Renal cortical epithelial cell (primary cell): ENCODE measurements around the gene ZNF281. TPM values are rescaled to one million over a fixed set of nuclear protein-coding genes. Genes with fewer than 3 reads are reported as not detected.
"Not testable (repeated sequence)": the region's sequence is repeated elsewhere in the genome, so short reads cannot be mapped to it uniquely, and the experiment has no call there.

Experiments used
- DNase-seq: peaks from one replicate; pipeline ENCODE4 v3.0.0-alpha.2; 2011; ENCODE audit warnings: low read depth
- total RNA-seq: library from RNA; depleted of rRNA; stranded (reverse); fragments of >200 nt; gene quantifications from 2 replicates; pipeline ENCODE4 v1.2.3, GENCODE V29; 2014

The ZNF281 gene
- total RNA-seq, 1 donor from 2014 or later, result 38.0 TPM

DNA sequence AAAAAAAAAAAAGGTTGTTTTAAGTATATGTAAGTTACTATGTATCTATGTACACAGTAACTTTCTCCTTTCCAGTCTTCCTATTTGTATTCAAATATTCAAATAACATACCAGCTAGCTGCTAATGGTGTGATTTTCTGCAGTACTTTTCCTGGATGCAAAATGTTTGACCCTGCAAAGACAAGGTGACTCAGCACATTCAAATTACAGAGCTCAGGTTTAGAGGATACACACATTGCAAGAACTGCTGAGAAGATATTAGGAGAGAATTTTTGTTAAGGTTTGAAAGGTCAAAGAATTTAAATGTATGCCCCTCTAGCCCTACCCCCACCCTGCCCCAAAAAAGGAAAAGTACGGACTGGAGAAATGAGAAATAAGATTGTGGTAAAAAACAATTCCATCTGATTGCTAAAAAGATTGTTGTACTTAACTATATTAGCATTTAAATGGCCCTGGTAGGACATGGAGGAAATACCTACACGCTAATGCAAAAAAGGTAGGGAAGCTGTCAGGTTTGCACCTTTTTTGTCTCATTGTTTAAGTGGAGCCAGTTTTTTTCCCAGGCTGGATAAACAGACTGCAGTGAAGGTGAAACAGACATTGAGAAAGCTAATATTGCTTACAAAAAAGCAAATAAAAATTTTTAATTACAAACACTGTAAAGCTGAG is 45.6 kb downstream of the ZNF281 start:
- peak; percentile 89 for DNase-seq

DNA sequence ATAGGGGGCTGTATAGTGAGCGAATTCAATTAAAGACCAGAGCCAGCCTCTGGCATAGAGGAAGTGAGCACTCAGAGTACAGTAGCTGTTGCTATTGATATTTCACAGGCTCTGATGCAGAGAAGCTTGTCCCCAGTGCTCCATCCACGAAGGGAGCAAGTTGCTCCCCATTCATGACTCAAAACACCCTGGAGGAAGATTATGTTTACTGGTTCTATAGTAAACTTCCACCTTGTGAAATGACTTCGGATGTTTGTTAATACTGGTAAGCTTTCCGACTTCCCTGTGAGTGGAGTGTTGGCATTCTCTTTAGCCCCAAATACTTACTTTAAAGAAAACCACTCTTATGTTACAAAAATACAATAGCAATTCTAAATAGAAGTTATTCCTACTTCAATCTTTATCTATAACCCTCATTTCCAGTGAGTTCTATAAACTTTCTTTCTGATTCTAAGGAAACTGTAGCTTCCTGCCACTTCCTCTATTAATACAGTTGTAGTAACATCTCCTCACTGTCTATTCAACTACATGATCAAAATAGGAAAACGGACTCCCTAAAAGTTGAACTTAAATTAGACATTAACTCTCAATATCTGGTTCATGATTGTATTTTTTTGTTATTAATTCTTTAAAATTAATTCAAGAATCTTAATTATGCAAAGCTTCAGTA is 46.4 kb downstream of the ZNF281 start:
- DNase-seq, result peak; percentile 64

DNA sequence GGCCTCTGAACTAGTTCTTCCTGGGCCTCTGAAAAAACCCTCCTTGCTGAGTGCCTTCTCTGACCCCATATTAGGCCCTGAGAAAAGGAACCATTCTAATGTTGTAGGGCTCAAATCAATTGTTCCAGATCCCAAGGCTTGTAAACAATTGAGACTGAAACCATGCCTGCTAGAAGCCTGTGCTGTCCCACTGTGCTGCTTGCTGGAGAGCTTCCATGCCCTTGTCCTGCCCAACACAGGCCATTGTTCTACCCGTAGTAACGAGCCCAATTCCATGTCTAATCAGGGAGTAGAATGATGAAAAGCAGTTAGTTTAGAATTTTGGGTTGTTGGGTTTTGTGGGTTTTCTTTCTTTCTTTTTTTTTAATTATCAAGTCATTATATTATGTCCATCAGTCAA is 47.4 kb downstream of the ZNF281 start:
- no peak for DNase-seq

DNA sequence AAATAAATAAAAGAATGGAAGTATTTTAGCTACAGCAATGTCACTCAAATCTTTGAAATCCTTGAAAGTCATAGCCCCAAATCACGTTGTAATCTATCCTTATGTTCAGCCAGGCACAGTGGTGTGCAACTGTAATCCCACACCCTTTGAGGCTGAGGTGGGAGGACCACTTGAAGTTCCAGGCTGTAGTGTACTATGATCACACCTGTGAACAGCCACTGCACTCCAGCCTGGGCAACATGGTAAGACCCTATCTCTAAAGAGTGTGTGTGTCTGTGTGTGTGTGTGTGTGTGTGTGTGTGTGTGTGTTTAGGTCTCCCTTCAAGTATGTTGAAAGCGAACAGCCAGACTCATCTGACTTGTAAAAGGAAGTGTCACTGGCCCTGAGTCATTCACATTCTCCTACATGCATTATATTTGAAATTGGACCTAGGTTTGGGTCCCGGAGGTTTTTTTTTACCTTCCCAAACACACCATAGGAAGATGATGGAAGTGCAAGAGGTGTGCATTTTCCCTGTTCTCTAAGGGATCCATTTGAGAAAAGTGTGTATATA is 50.1 kb downstream of the ZNF281 start:
- peak; percentile 57 for DNase-seq

DNA sequence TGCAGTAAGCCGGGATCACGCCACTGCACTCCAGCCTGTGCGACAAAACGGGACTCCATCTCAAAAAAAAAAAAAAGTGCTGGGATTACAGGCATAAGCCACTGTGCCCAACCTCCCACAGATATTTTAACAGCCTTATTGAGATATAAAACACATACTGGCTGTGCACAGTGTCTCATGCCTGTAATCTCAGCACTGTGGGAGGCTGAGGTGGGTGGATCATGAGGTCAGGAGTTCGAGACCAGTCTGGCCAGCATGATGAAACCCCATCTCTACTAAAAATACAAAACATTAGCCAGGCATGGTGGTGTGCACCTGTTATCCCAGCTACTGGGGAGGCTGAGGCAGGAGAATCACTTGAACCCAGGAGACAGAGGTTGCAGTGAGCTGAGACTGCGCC is 51.9 kb downstream of the ZNF281 start:
- not testable (repeated sequence) for DNase-seq

DNA sequence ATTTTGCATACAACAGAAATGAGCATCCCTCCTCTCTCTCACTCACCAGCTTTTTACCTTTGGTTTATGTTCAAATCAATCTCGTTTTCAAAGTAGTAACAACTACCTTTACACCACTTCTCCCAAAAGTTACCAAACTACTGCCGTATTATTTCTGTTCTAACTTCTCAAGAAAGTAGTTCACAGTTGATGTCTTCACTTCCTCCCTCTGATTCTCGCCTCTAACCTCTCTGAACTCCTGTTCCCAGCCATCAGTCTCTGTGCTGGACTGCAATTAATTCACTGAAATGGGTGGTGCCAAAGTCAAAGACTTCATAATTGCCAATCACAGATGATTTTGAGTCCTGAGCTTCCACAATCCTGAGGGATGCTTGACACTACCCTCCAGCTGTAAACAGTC is 54.0 kb downstream of the ZNF281 start:
- no peak for DNase-seq

Other genes with a start within 250 kb of the ZNF281 start
- gene KIF14, start 210.7 kb upstream of the ZNF281 start, total RNA-seq, result 0.40 and 5.6 TPM in 2 replicates